Astrocyte (in vitro differentiated cells and primary cell): ENCODE results near the gene ZNF804B. TPM values are rescaled to one million over a fixed set of nuclear protein-coding genes. Genes with fewer than 3 reads are reported as not detected.

Experiments
- DNase-seq: peaks from one replicate; pipeline ENCODE4 v3.0.0-alpha.2; 2010; ENCODE audit warnings: low read depth
- FAIRE-seq: peaks from 2 replicates; lab custom pipeline; 2011; peaks lifted over from hg19 to GRCh38; lab: Jason Lieb, UNC
- H2AFZ ChIP-seq: 2 replicates; pipeline ENCODE4 v1.6.0; 2012; ENCODE audit warnings: low read depth, low read length, inconsistent platforms
- H3K27ac ChIP-seq: 2 replicates; pipeline ENCODE4 v1.5.1; 2011; ENCODE audit warnings: low read depth, low read length, inconsistent platforms
- H3K27me3 ChIP-seq: 2 replicates; pipeline ENCODE4 v1.6.0; 2011; ENCODE audit warnings: low read length, inconsistent platforms; ENCODE audit not compliant: insufficient read depth
- H3K36me3 ChIP-seq: 2 replicates; pipeline ENCODE4 v1.5.1; 2011; ENCODE audit warnings: low read length, inconsistent platforms; ENCODE audit not compliant: insufficient read depth
- H3K4me1 ChIP-seq: 2 replicates; pipeline ENCODE4 v1.5.1; 2011; ENCODE audit warnings: low read length, inconsistent platforms; ENCODE audit not compliant: insufficient read depth
- H3K4me2 ChIP-seq: 2 replicates; pipeline ENCODE4 v1.6.0; 2012; ENCODE audit warnings: low read length, inconsistent platforms
- H3K4me3 ChIP-seq: 2 replicates; pipeline ENCODE4 v1.5.1; 2011; ENCODE audit warnings: low read depth, mild to moderate bottlenecking, low read length, inconsistent platforms; ENCODE audit not compliant: insufficient read depth
- H3K79me2 ChIP-seq: 2 replicates; pipeline ENCODE4 v1.6.0; 2012; ENCODE audit warnings: mild to moderate bottlenecking, low read length, inconsistent platforms; ENCODE audit not compliant: insufficient read depth
- H3K9ac ChIP-seq: 2 replicates; pipeline ENCODE4 v1.6.0; 2012; ENCODE audit warnings: mild to moderate bottlenecking, low read length, inconsistent platforms
- H3K9me3 ChIP-seq: 2 replicates; pipeline ENCODE4 v1.5.1; 2012; ENCODE audit warnings: low read depth, mild to moderate bottlenecking, low read length, inconsistent platforms; ENCODE audit not compliant: insufficient read depth
- H4K20me1 ChIP-seq: 2 replicates; pipeline ENCODE4 v1.6.0; 2012; ENCODE audit warnings: low read length, inconsistent platforms; ENCODE audit not compliant: insufficient read depth
- H3K27ac Mint-ChIP-seq: one replicate; pipeline ENCODE4 v1.8.0; 2021; ENCODE audit warnings: mild to moderate bottlenecking, mixed read lengths; ENCODE audit not compliant: unreplicated experiment
- H3K27me3 Mint-ChIP-seq: one replicate; pipeline ENCODE4 v1.8.0; 2021; ENCODE audit warnings: low read depth, mixed read lengths; ENCODE audit not compliant: unreplicated experiment
- H3K36me3 Mint-ChIP-seq: one replicate; pipeline ENCODE4 v1.8.0; 2021; ENCODE audit warnings: low read depth, mixed read lengths; ENCODE audit not compliant: unreplicated experiment
- H3K4me1 Mint-ChIP-seq: one replicate; pipeline ENCODE4 v1.8.0; 2021; ENCODE audit warnings: low read depth, mixed read lengths; ENCODE audit not compliant: unreplicated experiment
- H3K4me3 Mint-ChIP-seq: one replicate; pipeline ENCODE4 v1.8.0; 2021; ENCODE audit warnings: mild to moderate bottlenecking, moderate library complexity, mixed read lengths; ENCODE audit not compliant: unreplicated experiment
- H3K9me3 Mint-ChIP-seq: one replicate; pipeline ENCODE4 v1.8.0; 2021; ENCODE audit warnings: mild to moderate bottlenecking, mixed read lengths; ENCODE audit not compliant: unreplicated experiment
- CTCF ChIP-seq: IDR thresholded peaks from 2 replicates; pipeline ENCODE4 v1.5.1; 2011; ENCODE audit warnings: low read depth, mild to moderate bottlenecking, inconsistent platforms, low read length, moderate library complexity; ENCODE audit not compliant: insufficient read depth
- EZH2 ChIP-seq: IDR thresholded peaks from 2 replicates; pipeline ENCODE4 v1.6.1; 2012; ENCODE audit warnings: mild to moderate bottlenecking, low read length, inconsistent platforms; ENCODE audit not compliant: insufficient read depth
- total RNA-seq: library from RNA; stranded (reverse); gene quantifications from 2 replicates; pipeline ENCODE4 v1.2.1, GENCODE V29; 2021

Gene ZNF804B
- total RNA-seq, 1 donor from 2014 or later = not detected

GRCh38 chr7:89259085-89259484 is 499.6 kb downstream of the ZNF804B start:
- no peaks in the 10 kb centered on the region for H3K79me2 ChIP-seq
- H3K4me3 ChIP-seq = no peak overlapping the region
- H3K27ac ChIP-seq = no peak overlapping the region
- H3K27me3 ChIP-seq = no peaks in the 10 kb centered on the region
- Mint-ChIP-seq H3K4me1 (peaks cover 1% of the 10 kb centered on the region), H3K27ac (no peak overlapping the region), H3K9me3 (no peaks in the 10 kb centered on the region), H3K36me3 (no peaks in the 10 kb centered on the region), H3K27me3 (no peaks in the 10 kb centered on the region), H3K4me3 (no peak overlapping the region)
- no peaks in the 10 kb centered on the region for H3K4me1 ChIP-seq
- H3K9ac ChIP-seq = no peak overlapping the region
- H3K36me3 ChIP-seq = no peaks in the 10 kb centered on the region
- no peak for TF ChIP-seq EZH2
- TF ChIP-seq CTCF = no peak
- no peaks in the 10 kb centered on the region for H3K9me3 ChIP-seq
- H2AFZ ChIP-seq = no peak overlapping the region
- no peak overlapping the region for H3K4me2 ChIP-seq
- no peak for FAIRE-seq
- DNase-seq = no peak
- no peaks in the 10 kb centered on the region for H4K20me1 ChIP-seq

- Histone ChIP-seq H3K4me1 (no peaks in the 10 kb centered on the region), H3K27ac (no peak overlapping the region), H4K20me1 (no peaks in the 10 kb centered on the region), H3K9me3 (no peaks in the 10 kb centered on the region), H3K4me2 (no peak overlapping the region), H3K79me2 (no peaks in the 10 kb centered on the region), H2AFZ (no peak overlapping the region), H3K9ac (no peak overlapping the region), H3K36me3 (no peaks in the 10 kb centered on the region), H3K27me3 (no peaks in the 10 kb centered on the region), H3K4me3 (no peak overlapping the region)
- DNase-seq (no peak), FAIRE-seq (no peak)
- Mint-ChIP-seq H3K4me3 (no peak overlapping the region), H3K27me3 (no peaks in the 10 kb centered on the region), H3K4me1 (peaks cover 1% of the 10 kb centered on the region), H3K27ac (no peak overlapping the region), H3K36me3 (no peaks in the 10 kb centered on the region), H3K9me3 (no peaks in the 10 kb centered on the region)
- no peak for TF ChIP-seq EZH2
- no peak for TF ChIP-seq CTCF
Measured at GRCh38 chr7:89264126-89264525, 504.6 kb downstream of the ZNF804B start.

GRCh38 chr7:89265631-89266030 is 506.1 kb downstream of the ZNF804B start:
- H3K4me3 Mint-ChIP-seq = no peak overlapping the region
- no peaks in the 10 kb centered on the region for H3K4me1 Mint-ChIP-seq
- Histone ChIP-seq H3K36me3 (no peaks in the 10 kb centered on the region), H4K20me1 (no peaks in the 10 kb centered on the region), H3K79me2 (no peaks in the 10 kb centered on the region), H2AFZ (no peak overlapping the region), H3K4me1 (no peaks in the 10 kb centered on the region), H3K27me3 (no peaks in the 10 kb centered on the region), H3K27ac (no peak overlapping the region), H3K9me3 (no peaks in the 10 kb centered on the region), H3K4me2 (no peak overlapping the region), H3K4me3 (no peak overlapping the region), H3K9ac (no peak overlapping the region)
- no peak overlapping the region for H3K27ac Mint-ChIP-seq
- H3K36me3 Mint-ChIP-seq = no peaks in the 10 kb centered on the region
- DNase-seq (no peak), FAIRE-seq (no peak)
- TF ChIP-seq CTCF = no peak
- TF ChIP-seq EZH2 = no peak
- no peaks in the 10 kb centered on the region for H3K27me3 Mint-ChIP-seq
- no peaks in the 10 kb centered on the region for H3K9me3 Mint-ChIP-seq
